Caco-2 (cell line): ENCODE measurements around the gene FASN. TPM values are rescaled to one million over a fixed set of nuclear protein-coding genes. Genes with fewer than 3 reads are reported as not detected.

Source experiments
- BruUV-seq: library from RNA; stranded (reverse); fragments of 400-500 nt; replicated peaks from 2 replicates; lab custom pipeline; 2021; lab: Mats Ljungman, UMichigan
- CTCF ChIA-PET: fragments of 300-600 bp; sonication (Branson Sonifier 250); formaldehyde crosslinking; loops from one replicate; lab custom pipeline; 2022; ENCODE audit warnings: antibody characterized with exemption; lab: Charles Lee
- POLR2A ChIA-PET: fragments of 300-600 bp; sonication (Branson Sonifier 250); formaldehyde crosslinking; loops from one replicate; lab custom pipeline; 2022; ENCODE audit warnings: antibody characterized with exemption; lab: Charles Lee
- DNase-seq, 2 experiments: peaks; one replicate each; pipeline versions ENCODE4 v3.0.0 to v3.0.0-alpha.2; 2020 to 2022
- H3K27me3 ChIP-seq: replicated peaks from 2 replicates; pipeline ENCODE4 v1.6.0; 2011; ENCODE audit warnings: low read length; ENCODE audit not compliant: control insufficient read depth, insufficient read depth
- H3K36me3 ChIP-seq: 2 replicates; pipeline ENCODE4 v1.5.1; 2011; ENCODE audit warnings: low read length; ENCODE audit not compliant: control insufficient read depth, insufficient read depth
- H3K4me1 ChIP-seq: fragments of 250-450 bp; sonication (Bioruptor Pico); 2 replicates; pipeline ENCODE4 v1.5.1; 2020; ENCODE audit warnings: mild to moderate bottlenecking
- H3K4me3 ChIP-seq: 2 replicates; pipeline ENCODE4 v1.5.1; 2011; ENCODE audit warnings: low read depth, mild to moderate bottlenecking, control low read depth, low read length
- H3K9me3 ChIP-seq: fragments of 250-450 bp; sonication (Bioruptor Pico); 2 replicates; pipeline ENCODE4 v1.5.1; 2020; ENCODE audit warnings: mild to moderate bottlenecking, moderate library complexity
- H3K27ac Mint-ChIP-seq: one replicate; pipeline ENCODE4 v1.8.0; 2022; ENCODE audit warnings: mixed read lengths; ENCODE audit not compliant: unreplicated experiment
- H3K27me3 Mint-ChIP-seq: one replicate; pipeline ENCODE4 v1.8.0; 2022; ENCODE audit warnings: mixed read lengths; ENCODE audit not compliant: insufficient read depth, unreplicated experiment
- H3K36me3 Mint-ChIP-seq: one replicate; pipeline ENCODE4 v1.8.0; 2022; ENCODE audit warnings: mild to moderate bottlenecking, mixed read lengths; ENCODE audit not compliant: insufficient read depth, unreplicated experiment
- H3K4me1 Mint-ChIP-seq: one replicate; pipeline ENCODE4 v1.8.0; 2022; ENCODE audit warnings: low read depth, mixed read lengths; ENCODE audit not compliant: unreplicated experiment
- H3K4me3 Mint-ChIP-seq: one replicate; pipeline ENCODE4 v1.8.0; 2022; ENCODE audit warnings: mild to moderate bottlenecking, moderate library complexity, mixed read lengths; ENCODE audit not compliant: unreplicated experiment
- H3K9me3 Mint-ChIP-seq: one replicate; pipeline ENCODE4 v1.8.0; 2022; ENCODE audit warnings: mixed read lengths; ENCODE audit not compliant: unreplicated experiment
- intact Hi-C: fragments of 100-400 bp; cut with micrococcal nuclease; formaldehyde crosslinking; loops from one replicate; pipeline ENCODE4 v1.10.0; 2022; ENCODE audit not compliant: unreplicated experiment
- total RNA-seq: library from RNA; stranded (reverse); gene quantifications from 2 replicates; pipeline ENCODE4 v1.2.3, GENCODE V29; 2022
- TF ChIP-seq, protein P1 (sequence below), 2 experiments: fragments of 200-600 bp in 1 of 2; IDR thresholded peaks; 1 replicate in 1 of 2; 2 replicates in 1 of 2; pipeline versions ENCODE4 v1.5.1 to v1.8.0; 2011 to 2022; ENCODE audit warnings: antibody characterized with exemption in 1 of 2, control low read depth in 1 of 2, inconsistent platforms in 1 of 2, low read depth in 1 of 2, low read length in 1 of 2, mild to moderate bottlenecking in 1 of 2, moderate library complexity in 1 of 2; ENCODE audit not compliant: insufficient read depth in 1 of 2, severe bottlenecking in 1 of 2, unreplicated experiment in 1 of 2

The FASN gene
- total RNA-seq, 1 experiment from 2014 or later: 330 TPM

GRCh38 chr17:82112181-82112913 lies 14.3 kb upstream of the FASN start:
- intact Hi-C loops: no loop called here
- no peak for DNase-seq
- TF ChIP-seq, protein P1, sequence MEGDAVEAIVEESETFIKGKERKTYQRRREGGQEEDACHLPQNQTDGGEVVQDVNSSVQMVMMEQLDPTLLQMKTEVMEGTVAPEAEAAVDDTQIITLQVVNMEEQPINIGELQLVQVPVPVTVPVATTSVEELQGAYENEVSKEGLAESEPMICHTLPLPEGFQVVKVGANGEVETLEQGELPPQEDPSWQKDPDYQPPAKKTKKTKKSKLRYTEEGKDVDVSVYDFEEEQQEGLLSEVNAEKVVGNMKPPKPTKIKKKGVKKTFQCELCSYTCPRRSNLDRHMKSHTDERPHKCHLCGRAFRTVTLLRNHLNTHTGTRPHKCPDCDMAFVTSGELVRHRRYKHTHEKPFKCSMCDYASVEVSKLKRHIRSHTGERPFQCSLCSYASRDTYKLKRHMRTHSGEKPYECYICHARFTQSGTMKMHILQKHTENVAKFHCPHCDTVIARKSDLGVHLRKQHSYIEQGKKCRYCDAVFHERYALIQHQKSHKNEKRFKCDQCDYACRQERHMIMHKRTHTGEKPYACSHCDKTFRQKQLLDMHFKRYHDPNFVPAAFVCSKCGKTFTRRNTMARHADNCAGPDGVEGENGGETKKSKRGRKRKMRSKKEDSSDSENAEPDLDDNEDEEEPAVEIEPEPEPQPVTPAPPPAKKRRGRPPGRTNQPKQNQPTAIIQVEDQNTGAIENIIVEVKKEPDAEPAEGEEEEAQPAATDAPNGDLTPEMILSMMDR (IDR thresholded peaks at IDR 0.05; ENCODE audit: insufficient read depth in 1 of 2, low read depth in 1 of 2, low read length in 1 of 2, severe bottlenecking in 1 of 2, unreplicated experiment in 1 of 2): no peak
- Mint-ChIP-seq H3K27me3 (no peaks in the 10 kb centered on the region), H3K36me3 (peaks cover 29% of the 10 kb centered on the region), H3K27ac (no peak overlapping the region), H3K4me1 (peaks cover 7% of the 10 kb centered on the region), H3K4me3 (no peak overlapping the region), H3K9me3 (no peaks in the 10 kb centered on the region)
- no peaks in the 10 kb centered on the region for H3K36me3 ChIP-seq
- H3K9me3 ChIP-seq: no peaks in the 10 kb centered on the region
- no peaks in the 10 kb centered on the region for H3K27me3 ChIP-seq
- H3K4me1 ChIP-seq: peaks cover under 1% of the 10 kb centered on the region
- ChIA-PET CTCF (no interaction called here), POLR2A (no interaction called here)
- BruUV-seq: no TSS peak
- H3K4me3 ChIP-seq: no peak overlapping the region

- H3K4me3 ChIP-seq: no peak overlapping the region
- ChIA-PET POLR2A (interaction anchor here (0.6 kb wide), 1 partner anchor 241 kb away, joined by 3 read pairs; no protein-coding TSS in a partner anchor), CTCF (no interaction called here)
These were observed 12.3 kb upstream of the FASN start for GRCh38 chr17:82110298-82110697.

DNA sequence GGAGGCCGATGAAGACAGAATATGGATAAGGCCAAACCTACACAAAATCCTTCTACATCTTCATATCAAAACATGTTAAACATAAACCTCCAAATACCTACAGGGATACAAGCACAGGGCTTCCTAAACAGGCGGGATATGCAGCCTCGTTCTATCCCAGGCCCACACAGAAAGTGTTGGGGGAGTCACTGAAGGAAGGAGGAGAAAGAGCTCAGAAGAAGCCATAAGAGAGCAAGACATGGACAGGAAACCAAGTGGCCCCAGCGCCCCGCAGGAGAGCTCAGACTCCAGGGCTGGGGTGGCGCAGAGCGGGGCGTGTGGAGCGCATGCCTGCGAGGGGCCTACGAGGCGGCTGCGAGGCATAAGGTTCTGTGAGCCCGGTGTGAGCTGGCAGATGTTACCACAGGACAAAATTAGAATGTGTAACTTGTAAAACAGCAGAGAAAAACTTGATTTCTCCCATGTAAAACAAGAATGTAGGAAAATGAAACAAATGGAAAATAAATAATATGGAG lies 11.0 kb upstream of the FASN start:
- Mint-ChIP-seq H3K36me3 (peaks cover 56% of the 10 kb centered on the region), H3K9me3 (no peaks in the 10 kb centered on the region), H3K27ac (peak overlapping the region; percentile 69), H3K4me1 (peaks cover 30% of the 10 kb centered on the region), H3K27me3 (no peaks in the 10 kb centered on the region), H3K4me3 (no peak overlapping the region)
- ChIA-PET POLR2A (no interaction called here), CTCF (no interaction called here)
- TF ChIP-seq, protein P1 (IDR thresholded peaks at IDR 0.05; ENCODE audit: insufficient read depth in 1 of 2, low read depth in 1 of 2, low read length in 1 of 2, severe bottlenecking in 1 of 2, unreplicated experiment in 1 of 2): no peak
- no peaks in the 10 kb centered on the region for H3K27me3 ChIP-seq
- no TSS peak for BruUV-seq
- intact Hi-C loops: no loop called here
- DNase-seq: no peak
- H3K4me1 ChIP-seq: peaks cover 34% of the 10 kb centered on the region
- H3K36me3 ChIP-seq: no peaks in the 10 kb centered on the region
- H3K4me3 ChIP-seq: no peak overlapping the region
- H3K9me3 ChIP-seq: no peaks in the 10 kb centered on the region

More at GRCh38 chr17:82110298-82110697, 12.3 kb upstream of the FASN start:
- Histone ChIP-seq H3K36me3 (no peaks in the 10 kb centered on the region), H3K27me3 (no peaks in the 10 kb centered on the region), H3K9me3 (no peaks in the 10 kb centered on the region), H3K4me1 (peaks cover 21% of the 10 kb centered on the region)
- Mint-ChIP-seq H3K4me3 (no peak overlapping the region), H3K27me3 (no peaks in the 10 kb centered on the region), H3K27ac (no peak overlapping the region), H3K4me1 (peaks cover 21% of the 10 kb centered on the region), H3K9me3 (no peaks in the 10 kb centered on the region), H3K36me3 (peaks cover 46% of the 10 kb centered on the region)
- no TSS peak for BruUV-seq
- intact Hi-C loops: no loop called here
- DNase-seq: no peak
- TF ChIP-seq, protein P1 (IDR thresholded peaks at IDR 0.05; ENCODE audit: insufficient read depth in 1 of 2, low read depth in 1 of 2, low read length in 1 of 2, severe bottlenecking in 1 of 2, unreplicated experiment in 1 of 2): no peak
